Adipose tissue (tissue), 3 donors: ENCODE measurements around the gene OR7A17. TPM values are rescaled to one million over a fixed set of nuclear protein-coding genes. Genes with fewer than 3 reads are reported as not detected.

ENCODE experiments used
- H3K27ac ChIP-seq: one replicate; pipeline ENCODE4 v1.5.1; 2013; ENCODE audit warnings: low read depth, low read length
- WGBS, 3 donors: extraction: QIAGEN DNeasy Blood & Tissue Kit; methylation state at CpG; one replicate each; pipeline ENCODE4 v1.1.7; 2013; 5-methylcytosine and 5-hydroxymethylcytosine counted together
- polyA plus RNA-seq, 3 donors: library from polyadenylated mRNA; stranded (reverse); fragments of 200-250 nt; gene quantifications; one replicate each; pipeline ENCODE4 v1.2.3, GENCODE V29; 2013
- donor health status: healthy with polysubstance abuse.
- donor health status: Bipolar disorder and iron deficiency.
- donor health status: healthy.

The OR7A17 gene
- not detected for polyA plus RNA-seq

GRCh38 chr19:14886032-14886431 lies at the start of gene OR7A17:
Gene OR7A17 (minus strand): TSS chr19:14886132. CDS start chr19:14881355, 4,777 bp downstream.
- WGBS, 3 donors = 49 to 69% (median 64%) methylated on average over 4 of the region's 4 CpGs
- no peak within 1 kb of the TSS for H3K27ac ChIP-seq

- no peak overlapping the region for H3K27ac ChIP-seq
- WGBS, 3 donors = 56 to 70% (median 65%) methylated on average over 1 of the region's 1 CpG
Observed at GRCh38 chr19:14933506-14933905, 47.6 kb upstream of the OR7A17 start.

- H3K27ac ChIP-seq = no peak overlapping the region
- WGBS, 3 donors = 23 to 63% (median 57%) methylated on average over 5 of the region's 5 CpGs
Observed at GRCh38 chr19:14916848-14917247, 30.9 kb upstream of the OR7A17 start.

GRCh38 chr19:14915116-14915515 lies 29.2 kb upstream of the OR7A17 start:
- H3K27ac ChIP-seq = no peak overlapping the region
- WGBS, 3 donors = 63 to 71% (median 69%) methylated on average over 6 of the region's 6 CpGs

GRCh38 chr19:14906711-14907110 lies 20.8 kb upstream of the OR7A17 start:
- no peak overlapping the region for H3K27ac ChIP-seq
- WGBS, 3 donors = 73 to 82% (median 79%) methylated on average over 4 of the region's 4 CpGs

GRCh38 chr19:14901675-14902260 lies 15.8 kb upstream of the OR7A17 start:
- WGBS, 3 donors = 7 to 39% (median 33%) methylated on average over 2 of the region's 2 CpGs

GRCh38 chr19:14890643-14891379 lies 4.9 kb upstream of the OR7A17 start:
- 32 to 50% (median 35%) methylated on average over 10 of the region's 10 CpGs for WGBS, 3 donors

More at GRCh38 chr19:14901675-14902260, 15.8 kb upstream of the OR7A17 start:
- H3K27ac ChIP-seq = no peak overlapping the region

GRCh38 chr19:14889994-14890642 lies 4.2 kb upstream of the OR7A17 start:
- 60 to 80% (median 74%) methylated on average over 3 of the region's 3 CpGs for WGBS, 3 donors
- no peak overlapping the region for H3K27ac ChIP-seq

More at GRCh38 chr19:14890643-14891379, 4.9 kb upstream of the OR7A17 start:
- H3K27ac ChIP-seq = no peak overlapping the region

GRCh38 chr19:14871619-14872230 lies 14.2 kb downstream of the OR7A17 start:
- H3K27ac ChIP-seq = no peak overlapping the region
- 61 to 73% (median 70%) methylated on average over 4 of the region's 4 CpGs for WGBS, 3 donors

GRCh38 chr19:14868497-14868896 lies 17.4 kb downstream of the OR7A17 start:
- 67 to 80% (median 75%) methylated on average over 5 of the region's 5 CpGs for WGBS, 3 donors
- H3K27ac ChIP-seq = no peak overlapping the region

GRCh38 chr19:14848822-14849221 lies 37.1 kb downstream of the OR7A17 start, which contains the start of gene OR7A10:
Gene OR7A10 (minus strand): TSS chr19:14848922. CDS start chr19:14841877, 7,045 bp downstream.
- WGBS, 3 donors = 69 to 83% (median 76%) methylated on average over 5 of the region's 5 CpGs

GRCh38 chr19:14843578-14843977 lies 42.4 kb downstream of the OR7A17 start:
- 38 to 58% (median 44%) methylated on average over 6 of the region's 6 CpGs for WGBS, 3 donors
- H3K27ac ChIP-seq = no peak overlapping the region

More at GRCh38 chr19:14848822-14849221, 37.1 kb downstream of the OR7A17 start, which contains the start of gene OR7A10:
- no peak within 1 kb of the TSS for H3K27ac ChIP-seq

- no peak overlapping the region for H3K27ac ChIP-seq
- WGBS, 3 donors = 51 to 62% (median 52%) methylated on average over 2 of the region's 2 CpGs
Observed at GRCh38 chr19:14843169-14843568, 42.8 kb downstream of the OR7A17 start.

GRCh38 chr19:14840206-14840605 lies 45.7 kb downstream of the OR7A17 start:
- 31 to 56% (median 40%) methylated on average over 1 of the region's 1 CpG for WGBS, 3 donors
- no peak overlapping the region for H3K27ac ChIP-seq

GRCh38 chr19:14837391-14837790 lies 48.5 kb downstream of the OR7A17 start:
- H3K27ac ChIP-seq = no peak overlapping the region
- WGBS, 3 donors = 60 to 75% (median 72%) methylated on average over 4 of the region's 4 CpGs

GRCh38 chr19:14835011-14835410 lies 50.9 kb downstream of the OR7A17 start, which contains the start of the genes OR7A5 and OR7C1:
Gene OR7A5 (minus strand): TSS chr19:14835185. CDS start chr19:14828241, 6,944 bp downstream.
Gene OR7C1 (minus strand): TSS chr19:14835185. CDS start chr19:14800136, 35,049 bp downstream.
- H3K27ac ChIP-seq = no peak within 1 kb of the TSS
- 9 to 37% (median 33%) methylated on average over 1 of the region's 1 CpG for WGBS, 3 donors

- 38 to 79% (median 67%) methylated on average over 4 of the region's 4 CpGs for WGBS, 3 donors
- H3K27ac ChIP-seq = no peak overlapping the region
Observed at GRCh38 chr19:14830702-14831101, 55.2 kb downstream of the OR7A17 start.
